ENCODE results near the gene MACROD2. TPM values are rescaled to one million over a fixed set of nuclear protein-coding genes. Genes with fewer than 3 reads are reported as not detected.

MACROD2 gene
- total and polyA plus RNA-seq, 2 of the 4 experiments (the other 2 are of a cell fraction), result not detected

DNA sequence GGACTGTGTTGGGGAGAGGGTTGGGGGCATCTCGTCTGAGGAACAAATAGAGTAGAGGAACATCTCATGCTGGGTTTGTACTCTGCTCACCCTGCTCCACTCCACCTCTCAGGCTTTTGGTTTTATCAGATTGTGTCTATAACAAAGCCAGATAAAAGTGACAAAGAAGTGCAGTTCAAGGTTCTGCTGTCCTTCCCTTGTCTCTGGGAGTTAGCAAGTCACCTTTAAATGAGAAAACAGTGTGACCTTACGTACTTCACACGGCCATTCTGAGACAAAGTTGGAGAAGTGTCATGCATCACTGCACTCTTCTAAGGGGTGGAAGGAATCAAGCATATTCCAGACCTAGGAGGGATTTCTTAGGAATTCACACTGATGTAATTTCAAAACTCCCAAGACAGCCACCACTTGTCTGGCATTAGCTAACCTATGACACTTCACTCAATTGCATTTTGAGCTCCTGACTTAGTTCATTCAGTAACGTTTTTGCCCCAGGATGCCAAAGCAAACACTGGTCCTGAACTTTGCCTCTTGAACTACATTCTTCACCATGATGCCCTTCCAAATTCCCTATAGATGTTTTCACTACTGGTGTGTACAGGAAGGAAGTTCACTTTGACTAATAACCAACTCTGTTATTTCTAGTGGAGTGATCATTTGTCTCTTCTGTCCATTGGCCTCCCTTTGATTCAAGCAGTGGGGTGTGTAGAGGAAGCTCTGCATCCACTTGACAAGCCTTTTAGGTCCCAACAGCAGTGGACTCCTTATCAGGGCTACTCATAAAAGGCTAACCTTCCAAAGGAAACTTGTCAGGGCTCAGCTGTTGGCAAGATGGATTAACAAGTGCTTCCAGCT, 989.7 kb downstream of the MACROD2 start:
- Histone ChIP-seq H3K79me1 (ENCODE audit: low read depth in 1 of 2, low read length in 2 of 2) (no peaks in the 10 kb centered on the region), H4K91ac (ENCODE audit: insufficient read depth, low read depth, low read length) (no peak overlapping the region), H3K9me1 (ENCODE audit: insufficient read depth, low read length) (no peaks in the 10 kb centered on the region), H4K8ac (ENCODE audit: low read depth in 2 of 2, low read length in 2 of 2) (no peak overlapping the region), H2BK5ac (ENCODE audit: low read depth, low read length, poor library complexity, severe bottlenecking) (no peak overlapping the region), H3K27ac (ENCODE audit: insufficient read depth, low read length) (no peak overlapping the region), H2AK9ac (replicated peaks; ENCODE audit: low read depth, low read length, poor library complexity) (no peak overlapping the region), H4K20me1 (ENCODE audit: insufficient read depth, low read length) (no peaks in the 10 kb centered on the region), H3K23ac (ENCODE audit: low read depth, low read length) (no peak overlapping the region), H3K4me2 (ENCODE audit: low read depth, low read length) (no peak overlapping the region), H2AFZ (replicated peaks; ENCODE audit: low read length, poor library complexity) (no peak overlapping the region), H3K4ac (ENCODE audit: low read depth, low read length) (no peak overlapping the region), H3K56ac (ENCODE audit: extremely low read depth, insufficient read depth, low read length) (no peak overlapping the region), H2BK20ac (ENCODE audit: low read depth, low read length) (no peak overlapping the region), H3K14ac (replicated peaks; ENCODE audit: low read depth, low read length) (no peak overlapping the region), H2AK5ac (ENCODE audit: low read depth, low read length) (no peak overlapping the region), H3K27me3 (ENCODE audit: control insufficient read depth, insufficient read depth, low read length) (no peaks in the 10 kb centered on the region), H3K18ac (ENCODE audit: low read depth, low read length) (no peak overlapping the region), H3K9me3 (ENCODE audit: control insufficient read depth, insufficient read depth, low read length) (peaks cover 7% of the 10 kb centered on the region; the same call in 1 of the 2 replicates), H3K36me3 (ENCODE audit: control insufficient read depth, insufficient read depth, low read length) (no peaks in the 10 kb centered on the region), H3K4me3 (ENCODE audit: insufficient read depth, low read depth, low read length) (no peak overlapping the region), H4K5ac (ENCODE audit: low read depth, low read length) (no peak overlapping the region), H2BK120ac (ENCODE audit: low read depth, low read length) (no peak overlapping the region), H3K4me1 (ENCODE audit: control insufficient read depth, insufficient read depth, low read length) (no peaks in the 10 kb centered on the region), H3K9ac (ENCODE audit: low read depth, low read length) (no peak overlapping the region), H2BK15ac (ENCODE audit: low read depth, low read length) (no peak overlapping the region)
- intact Hi-C loops (cut with micrococcal nuclease), result no loop called here
- dilution Hi-C loops (cut with HindIII; ENCODE audit: low sequenced_read_pairs, unreplicated experiment), result no loop called here
- CTCF ChIA-PET, result no interaction called here
- no peak for ATAC-seq (ENCODE audit: low read depth)
- BruUV-seq (replicated peaks), result no TSS peak
- POLR2A ChIA-PET (ENCODE audit: unreplicated experiment), result no interaction called here
- TF ChIP-seq MAZ (IDR thresholded peaks at IDR 0.05; ENCODE audit: borderline replicate concordance, low read depth, low read length), result no peak
- no peak for TF ChIP-seq POLR2A (IDR thresholded peaks at IDR 0.05; ENCODE audit: low read depth, low read length)
- TF ChIP-seq RCOR1 (IDR thresholded peaks at IDR 0.05; ENCODE audit: insufficient replicate concordance, low read length), result no peak
- no peak for TF ChIP-seq BHLHE40 (IDR thresholded peaks at IDR 0.05; ENCODE audit: low read depth, low read length)
- no CpG with 5 or more reads among the region's 4 CpGs for WGBS, 2 experiments (ENCODE audit: extremely low coverage in 2 of 2, insufficient read length in 1 of 2)
- DNase-seq, result no peak
- in situ Hi-C loops (cut with MboI; ENCODE audit: low sequenced_read_pairs), result no loop called here

All from IMR-90 (cell line).